CD4-positive, alpha-beta memory T cell (primary cell): Measurements from ENCODE around the gene COL4A6. TPM values are rescaled to one million over a fixed set of nuclear protein-coding genes. Genes with fewer than 3 reads are reported as not detected.

ENCODE experiments used
- CTCF ChIA-PET: fragments of 350-600 bp; sonication (Branson Sonifier 250); formaldehyde crosslinking; loops from one replicate; lab custom pipeline; 2021; ENCODE audit warnings: inconsistent platforms; ENCODE audit not compliant: partially characterized antibody; lab: Charles Lee
- POLR2A ChIA-PET: fragments of 350-600 bp; sonication (Branson Sonifier 250); formaldehyde crosslinking; loops from one replicate; lab custom pipeline; 2021; ENCODE audit not compliant: partially characterized antibody; lab: Charles Lee
- DNase-seq, 5 donors: peaks; one replicate each; pipeline versions ENCODE4 v3.0.0 to v3.0.0-alpha.2; 2020 to 2022; ENCODE audit warnings: mixed read lengths in 1 of 5
- H3K27ac ChIP-seq: one replicate; pipeline ENCODE4 v1.7.0; 2013; ENCODE audit warnings: low read depth, low read length
- H3K27me3 ChIP-seq: 2 replicates; pipeline ENCODE4 v1.7.0; 2013; ENCODE audit warnings: mild to moderate bottlenecking, low read length, moderate library complexity; ENCODE audit not compliant: insufficient read depth
- H3K36me3 ChIP-seq: 2 replicates; pipeline ENCODE4 v1.7.0; 2013; ENCODE audit warnings: mild to moderate bottlenecking, low read length, moderate library complexity; ENCODE audit not compliant: insufficient read depth
- H3K4me1 ChIP-seq: 2 replicates; pipeline ENCODE4 v1.7.0; 2013; ENCODE audit warnings: mild to moderate bottlenecking, low read length, moderate library complexity; ENCODE audit not compliant: insufficient read depth
- H3K4me3 ChIP-seq, 2 donors: one replicate each; pipeline ENCODE4 v1.7.0; 2013; ENCODE audit warnings: low read length in 2 of 2, mild to moderate bottlenecking in 1 of 2
- H3K9me3 ChIP-seq, 2 donors: one replicate each; pipeline ENCODE4 v1.7.0; 2013; ENCODE audit warnings: low read length in 2 of 2, control low read depth in 1 of 2; ENCODE audit not compliant: control insufficient read depth in 1 of 2
- H3K27ac Mint-ChIP-seq, 7 donors: one replicate each; pipeline ENCODE4 v1.8.0; 2020 to 2021; ENCODE audit warnings: mixed read lengths in 7 of 7, mild to moderate bottlenecking in 6 of 7, inconsistent platforms in 3 of 7, moderate library complexity in 3 of 7
- H3K27me3 Mint-ChIP-seq, 2 donors: one replicate each; pipeline ENCODE4 v1.8.0; 2020 to 2021; ENCODE audit warnings: mixed read lengths in 2 of 2
- H3K36me3 Mint-ChIP-seq, 2 donors: one replicate each; pipeline ENCODE4 v1.8.0; 2020 to 2021; ENCODE audit warnings: mixed read lengths in 2 of 2, inconsistent platforms in 1 of 2, mild to moderate bottlenecking in 1 of 2
- H3K4me1 Mint-ChIP-seq, 4 donors: one replicate each; pipeline ENCODE4 v1.8.0; 2020 to 2021; ENCODE audit warnings: mixed read lengths in 4 of 4, mild to moderate bottlenecking in 1 of 4
- H3K4me3 Mint-ChIP-seq, 8 donors: one replicate each; pipeline ENCODE4 v1.8.0; 2020 to 2021; ENCODE audit warnings: mixed read lengths in 8 of 8, mild to moderate bottlenecking in 7 of 8, moderate library complexity in 6 of 8, inconsistent platforms in 3 of 8
- H3K9me3 Mint-ChIP-seq, 8 donors: one replicate each; pipeline ENCODE4 v1.8.0; 2020 to 2021; ENCODE audit warnings: mixed read lengths in 8 of 8, mild to moderate bottlenecking in 5 of 8, inconsistent platforms in 3 of 8, moderate library complexity in 1 of 8
- intact Hi-C: fragments of 100-400 bp; cut with micrococcal nuclease; formaldehyde crosslinking; loops from one replicate; pipeline ENCODE4 v1.15.1; 2023
- polyA plus RNA-seq, 2 donors: library from polyadenylated mRNA; unstranded; fragments of 300-500 nt; fragmentation: Illumina TruSeq; gene quantifications; one replicate each; pipeline ENCODE4 v1.2.3, GENCODE V29; 2021
- total RNA-seq, 2 experiments: library from RNA; stranded (reverse); gene quantifications; one replicate each; pipeline ENCODE4 v1.2.3, GENCODE V29; 2021

COL4A6 gene
- total and polyA plus RNA-seq, 4 experiments from 2014 or later = not detected

DNA sequence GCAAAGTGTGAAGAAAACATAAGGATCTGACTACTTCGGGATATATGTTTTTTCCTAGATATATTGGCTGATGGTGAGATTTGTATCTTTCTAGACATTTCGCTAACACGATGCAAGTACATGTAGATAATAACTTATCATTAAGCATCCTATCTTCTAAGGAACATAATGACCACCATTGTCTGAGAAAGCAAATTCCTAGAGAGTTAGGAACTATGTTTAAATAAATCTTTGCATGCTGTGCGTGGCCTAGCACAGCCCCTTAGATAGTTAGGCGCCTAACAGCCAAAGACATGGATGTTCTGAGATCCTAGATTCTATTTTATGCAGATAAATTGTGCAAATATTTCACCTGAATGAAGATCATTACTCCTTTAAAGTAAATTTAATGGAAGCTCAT is 3.0 kb downstream of the COL4A6 start:
- DNase-seq = no peak
- Mint-ChIP-seq H3K27me3 (peaks cover 5 to 14% of the 10 kb centered on the region in 2 donors), H3K36me3 (no peaks in the 10 kb centered on the region), H3K9me3 (no peaks in the 10 kb centered on the region), H3K27ac (no peak overlapping the region), H3K4me1 (peaks cover 0 to 8% (median 1%) of the 10 kb centered on the region in 4 donors), H3K4me3 (no peak overlapping the region)
- no peaks in the 10 kb centered on the region for H3K36me3 ChIP-seq
- no peaks in the 10 kb centered on the region for H3K4me1 ChIP-seq
- no peak overlapping the region for H3K27ac ChIP-seq
- H3K27me3 ChIP-seq = no peaks in the 10 kb centered on the region
- CTCF ChIA-PET = no interaction called here
- no peaks in the 10 kb centered on the region for H3K9me3 ChIP-seq
- no peak overlapping the region for H3K4me3 ChIP-seq
- POLR2A ChIA-PET = no interaction called here
- intact Hi-C loops = no loop called here

DNA sequence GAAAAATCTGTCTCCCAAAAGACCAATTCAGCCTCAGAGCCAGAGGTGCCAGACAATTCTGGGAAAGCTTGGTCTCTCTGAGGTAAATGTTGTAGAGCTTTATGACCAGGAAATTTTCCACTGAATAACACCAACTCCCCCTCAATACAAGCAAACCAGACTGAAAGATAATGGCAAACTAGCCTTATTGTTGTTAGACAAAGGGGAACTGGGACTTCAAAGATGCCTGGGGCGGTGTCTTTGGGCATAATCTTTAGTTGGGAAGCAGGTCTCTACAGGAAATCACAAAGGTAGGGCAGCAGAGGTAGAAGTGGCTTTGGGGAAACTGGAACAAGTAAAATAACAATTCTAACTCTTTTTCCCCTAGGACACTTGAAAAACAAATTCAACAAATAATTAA is 12.0 kb downstream of the COL4A6 start:
- Mint-ChIP-seq H3K4me3 (no peak overlapping the region), H3K9me3 (no peaks in the 10 kb centered on the region), H3K27me3 (no peaks in the 10 kb centered on the region), H3K4me1 (no peaks in the 10 kb centered on the region), H3K36me3 (no peaks in the 10 kb centered on the region), H3K27ac (no peak overlapping the region)
- Histone ChIP-seq H3K36me3 (no peaks in the 10 kb centered on the region), H3K4me1 (no peaks in the 10 kb centered on the region), H3K27me3 (no peaks in the 10 kb centered on the region), H3K9me3 (no peaks in the 10 kb centered on the region), H3K4me3 (no peak overlapping the region), H3K27ac (no peak overlapping the region)
- DNase-seq = no peak
- intact Hi-C loops = no loop called here
- CTCF ChIA-PET = no interaction called here
- POLR2A ChIA-PET = no interaction called here

DNA sequence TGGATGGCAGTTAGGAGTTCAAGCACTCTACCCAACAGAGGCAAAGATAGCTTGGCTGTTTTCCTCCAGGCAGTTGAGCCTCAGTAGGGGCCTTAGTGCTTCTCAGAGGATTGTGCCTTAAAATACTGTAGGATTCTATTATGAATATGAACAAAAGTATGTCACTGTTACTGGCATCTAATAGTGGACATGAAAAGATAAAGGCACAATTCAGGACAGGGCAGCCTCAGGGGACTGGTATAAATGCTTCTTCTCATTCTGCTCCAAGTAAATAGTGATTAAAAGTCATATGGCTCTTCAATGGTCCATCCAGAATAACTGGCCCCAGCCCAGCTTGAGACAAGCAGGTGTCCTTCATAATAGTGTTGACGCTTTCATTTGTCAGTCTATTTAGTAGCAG is 17.7 kb downstream of the COL4A6 start:
- Mint-ChIP-seq H3K36me3 (no peaks in the 10 kb centered on the region), H3K4me3 (no peak overlapping the region), H3K4me1 (no peaks in the 10 kb centered on the region), H3K9me3 (no peaks in the 10 kb centered on the region), H3K27me3 (no peaks in the 10 kb centered on the region), H3K27ac (no peak overlapping the region)
- H3K4me1 ChIP-seq = no peaks in the 10 kb centered on the region
- H3K9me3 ChIP-seq = no peaks in the 10 kb centered on the region
- POLR2A ChIA-PET = no interaction called here
- no peak overlapping the region for H3K27ac ChIP-seq
- H3K4me3 ChIP-seq = no peak overlapping the region
- intact Hi-C loops = no loop called here
- CTCF ChIA-PET = no interaction called here
- H3K27me3 ChIP-seq = no peaks in the 10 kb centered on the region
- no peaks in the 10 kb centered on the region for H3K36me3 ChIP-seq
- no peak for DNase-seq

DNA sequence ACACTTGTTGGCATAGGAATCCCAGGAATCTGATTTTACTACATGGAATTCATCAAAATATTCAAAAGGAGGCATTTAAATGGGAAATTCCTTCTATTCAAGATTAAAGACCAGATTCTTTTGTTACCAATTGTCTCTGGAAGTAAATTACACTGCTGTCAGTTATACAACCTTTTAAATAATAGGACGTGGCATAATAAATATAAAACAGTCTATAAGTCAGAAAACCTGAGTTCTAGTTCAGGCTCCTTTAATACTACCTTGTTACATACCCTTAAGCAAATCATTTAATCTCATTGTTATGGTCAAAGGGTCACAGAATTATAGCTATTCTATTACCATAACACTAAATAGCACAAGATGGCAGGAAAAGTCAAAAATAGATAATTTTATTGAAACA is 18.8 kb downstream of the COL4A6 start:
- Mint-ChIP-seq H3K36me3 (no peaks in the 10 kb centered on the region), H3K4me3 (no peak overlapping the region), H3K9me3 (no peaks in the 10 kb centered on the region), H3K4me1 (no peaks in the 10 kb centered on the region), H3K27ac (no peak overlapping the region), H3K27me3 (no peaks in the 10 kb centered on the region)
- H3K9me3 ChIP-seq = no peaks in the 10 kb centered on the region
- DNase-seq = no peak
- CTCF ChIA-PET = no interaction called here
- H3K36me3 ChIP-seq = no peaks in the 10 kb centered on the region
- H3K4me1 ChIP-seq = no peaks in the 10 kb centered on the region
- H3K27me3 ChIP-seq = no peaks in the 10 kb centered on the region
- no peak overlapping the region for H3K4me3 ChIP-seq
- POLR2A ChIA-PET = no interaction called here
- intact Hi-C loops = no loop called here
- no peak overlapping the region for H3K27ac ChIP-seq

DNA sequence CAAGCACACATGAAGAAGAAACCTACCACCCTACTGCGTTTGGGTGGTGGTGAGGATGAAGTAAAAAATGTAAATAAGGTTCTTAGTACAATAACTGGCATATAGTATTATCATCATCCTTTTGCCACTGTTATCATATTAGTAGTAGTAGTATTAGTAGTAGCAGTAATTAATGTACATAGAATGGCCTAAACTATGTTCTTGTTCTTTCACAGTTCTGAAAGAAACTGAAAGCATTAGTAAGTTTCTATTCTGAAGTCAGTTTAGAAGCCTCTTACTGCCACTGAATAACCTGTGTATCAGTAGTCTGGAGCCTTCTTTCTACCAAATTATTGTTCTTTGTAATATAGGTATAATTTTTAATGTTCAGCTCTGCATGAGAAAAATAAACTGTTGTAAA is 21.0 kb downstream of the COL4A6 start:
- Histone ChIP-seq H3K4me3 (no peak overlapping the region), H3K9me3 (no peaks in the 10 kb centered on the region), H3K27me3 (no peaks in the 10 kb centered on the region), H3K36me3 (no peaks in the 10 kb centered on the region), H3K4me1 (no peaks in the 10 kb centered on the region), H3K27ac (no peak overlapping the region)
- intact Hi-C loops = no loop called here
- POLR2A ChIA-PET = no interaction called here
- Mint-ChIP-seq H3K4me3 (no peak overlapping the region), H3K9me3 (peaks cover 0 to 2% (median 0%) of the 10 kb centered on the region in 8 donors), H3K27ac (no peak overlapping the region), H3K36me3 (no peaks in the 10 kb centered on the region), H3K27me3 (no peaks in the 10 kb centered on the region), H3K4me1 (no peaks in the 10 kb centered on the region)
- CTCF ChIA-PET = no interaction called here
- DNase-seq = no peak

DNA sequence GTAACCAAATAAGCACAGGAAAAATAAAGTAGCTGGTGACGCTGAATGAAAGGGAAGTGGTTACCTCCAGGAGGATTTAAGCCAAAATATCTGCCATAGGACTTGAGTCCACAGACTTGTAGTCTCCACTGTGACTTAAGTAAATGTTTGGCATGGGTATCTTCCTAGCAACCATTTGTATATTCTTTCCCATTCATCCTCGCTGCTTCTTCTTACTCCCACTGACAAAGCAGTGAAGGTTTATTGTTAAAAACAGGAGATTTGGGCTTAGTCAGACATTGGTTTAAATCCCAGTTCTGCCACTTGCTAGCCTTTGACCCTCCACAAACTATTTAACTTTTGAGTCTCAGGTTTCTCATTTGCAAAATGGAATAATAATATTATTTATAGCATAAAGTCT is 22.3 kb downstream of the COL4A6 start:
- no peak overlapping the region for H3K27ac Mint-ChIP-seq
- Histone ChIP-seq H3K36me3 (no peaks in the 10 kb centered on the region), H3K4me1 (no peaks in the 10 kb centered on the region), H3K27me3 (no peaks in the 10 kb centered on the region), H3K27ac (no peak overlapping the region), H3K4me3 (no peak overlapping the region), H3K9me3 (no peaks in the 10 kb centered on the region)
- no peak overlapping the region for H3K4me3 Mint-ChIP-seq
- no peaks in the 10 kb centered on the region for H3K4me1 Mint-ChIP-seq
- peaks cover 0 to 2% (median 0%) of the 10 kb centered on the region in 8 donors for H3K9me3 Mint-ChIP-seq
- no peaks in the 10 kb centered on the region for H3K27me3 Mint-ChIP-seq
- intact Hi-C loops = no loop called here
- POLR2A ChIA-PET = no interaction called here
- H3K36me3 Mint-ChIP-seq = no peaks in the 10 kb centered on the region
- CTCF ChIA-PET = no interaction called here
- DNase-seq = no peak

DNA sequence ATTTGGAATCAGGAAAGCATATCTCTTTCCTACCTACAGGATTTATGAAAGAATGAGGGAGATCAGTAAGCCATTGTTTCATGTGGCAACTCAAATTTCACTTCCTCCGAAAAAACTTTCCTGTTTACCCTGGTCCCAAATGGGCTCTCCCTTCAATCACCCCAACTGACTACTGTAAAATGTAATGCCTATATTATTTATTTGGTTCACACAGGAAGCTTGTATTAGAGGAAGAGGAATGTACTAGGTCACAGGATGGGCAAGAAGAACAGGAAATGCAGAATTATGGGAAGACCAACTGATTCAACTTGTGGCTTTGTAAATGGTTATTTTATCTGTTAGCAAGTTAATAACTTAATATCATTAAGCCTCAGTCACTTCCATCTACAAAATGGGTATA is 23.1 kb downstream of the COL4A6 start:
- intact Hi-C loops = no loop called here
- CTCF ChIA-PET = no interaction called here
- H3K36me3 Mint-ChIP-seq = no peaks in the 10 kb centered on the region
- H3K9me3 ChIP-seq = no peaks in the 10 kb centered on the region
- H3K4me1 ChIP-seq = no peaks in the 10 kb centered on the region
- no peaks in the 10 kb centered on the region for H3K27me3 ChIP-seq
- no peaks in the 10 kb centered on the region for H3K27me3 Mint-ChIP-seq
- H3K4me1 Mint-ChIP-seq = no peaks in the 10 kb centered on the region
- H3K4me3 ChIP-seq = no peak overlapping the region
- H3K27ac Mint-ChIP-seq = no peak overlapping the region
- no peak for DNase-seq
- peaks cover 0 to 2% (median 0%) of the 10 kb centered on the region in 8 donors for H3K9me3 Mint-ChIP-seq
- no peak overlapping the region for H3K27ac ChIP-seq
- H3K36me3 ChIP-seq = no peaks in the 10 kb centered on the region
- POLR2A ChIA-PET = no interaction called here
- no peak overlapping the region for H3K4me3 Mint-ChIP-seq

DNA sequence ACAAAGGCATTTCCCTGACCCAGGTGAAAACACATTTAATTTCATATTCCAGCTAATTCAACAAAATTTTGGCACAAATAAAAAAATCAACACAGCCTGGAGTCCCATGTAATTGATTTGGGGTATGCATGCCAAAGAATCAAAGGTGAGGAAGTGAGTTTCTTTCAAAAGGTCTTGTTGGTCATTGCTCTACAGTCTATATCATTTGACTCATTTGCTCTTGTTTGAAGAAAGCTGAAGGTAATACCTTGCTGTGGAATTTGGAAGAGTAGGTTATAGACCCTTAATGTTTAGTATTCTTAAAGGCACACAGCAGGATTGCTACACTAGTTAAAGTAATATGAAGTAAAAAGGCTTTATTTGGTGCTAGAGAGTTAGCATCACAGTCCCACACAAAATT is 25.4 kb downstream of the COL4A6 start:
- no peaks in the 10 kb centered on the region for H3K27me3 Mint-ChIP-seq
- H3K27me3 ChIP-seq = no peaks in the 10 kb centered on the region
- peaks cover 0 to 2% (median 0%) of the 10 kb centered on the region in 8 donors for H3K9me3 Mint-ChIP-seq
- no peaks in the 10 kb centered on the region for H3K36me3 ChIP-seq
- H3K27ac Mint-ChIP-seq = no peak overlapping the region
- no peaks in the 10 kb centered on the region for H3K9me3 ChIP-seq
- ChIA-PET CTCF (no interaction called here), POLR2A (no interaction called here)
- H3K4me1 Mint-ChIP-seq = no peaks in the 10 kb centered on the region
- no peaks in the 10 kb centered on the region for H3K4me1 ChIP-seq
- intact Hi-C loops = no loop called here
- H3K36me3 Mint-ChIP-seq = no peaks in the 10 kb centered on the region
- DNase-seq = no peak
- no peak overlapping the region for H3K27ac ChIP-seq
- H3K4me3 ChIP-seq = no peak overlapping the region
- no peak overlapping the region for H3K4me3 Mint-ChIP-seq
